SH-SY5Y (cell line): ENCODE results near the gene LRRC10.

Experiments used
- GATA2 ChIP-seq: IDR thresholded peaks from 2 replicates; pipeline ENCODE4 v1.6.1; 2011; ENCODE audit warnings: mild to moderate bottlenecking, low read depth, low read length
- GATA3 ChIP-seq: IDR thresholded peaks from 2 replicates; pipeline ENCODE4 v1.6.1; 2011; ENCODE audit warnings: low read depth, mild to moderate bottlenecking, low read length, moderate library complexity

DNA sequence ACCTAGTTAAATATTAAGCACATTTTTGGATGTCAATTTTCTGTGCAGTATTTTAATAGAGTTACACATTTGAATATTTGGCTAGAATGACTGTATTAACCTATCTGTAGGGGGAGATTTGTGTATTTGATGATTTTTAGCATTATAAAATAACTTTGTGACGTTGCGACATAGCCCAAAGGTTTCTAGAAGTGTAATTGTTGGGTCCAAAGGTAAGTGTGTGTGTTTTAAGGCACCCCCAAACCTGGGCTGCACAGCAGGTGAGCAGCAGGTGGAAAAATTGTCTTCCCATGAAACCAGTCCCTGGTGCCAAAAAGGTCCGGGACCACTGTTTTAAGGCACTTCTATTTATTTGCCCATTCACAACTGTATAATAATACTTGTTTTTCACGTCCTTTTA, 22.2 kb downstream of the LRRC10 start:
- TF ChIP-seq GATA3 (no peak), GATA2 (no peak)
